ENCODE measurements around the gene RHEX. TPM values are rescaled to one million over a fixed set of nuclear protein-coding genes. Genes with fewer than 3 reads are reported as not detected.

Gene RHEX
- total RNA-seq, 1 experiment from 2014 or later = not detected

- no peak for DNase-seq (ENCODE audit: low spot score)
- Mint-ChIP-seq H3K9me3 (peaks cover 9% of the 10 kb centered on the region), H3K27me3 (ENCODE audit: low read depth) (no peaks in the 10 kb centered on the region), H3K4me3 (no peak overlapping the region), H3K36me3 (no peaks in the 10 kb centered on the region), H3K27ac (no peak overlapping the region), H3K4me1 (peaks cover 24% of the 10 kb centered on the region)
- TF ChIP-seq NR2C2 (CRISPR knock-in tag; IDR thresholded peaks at IDR 0.05) = no peak
- no peak for TF ChIP-seq EMX1 (CRISPR knock-in tag; IDR thresholded peaks at IDR 0.05)
- no peak for TF ChIP-seq ZNF532 (CRISPR knock-in tag; IDR thresholded peaks at IDR 0.05; ENCODE audit: borderline replicate concordance)
- no peak for TF ChIP-seq ZNF425 (CRISPR knock-in tag; conservative IDR thresholded peaks at IDR 0.05)
- TF ChIP-seq STAT6 (CRISPR knock-in tag; conservative IDR thresholded peaks at IDR 0.05; ENCODE audit: low read depth) = no peak
- TF ChIP-seq ARID4B (CRISPR knock-in tag; IDR thresholded peaks at IDR 0.05; ENCODE audit: borderline replicate concordance) = no peak
- TF ChIP-seq GTF2I (CRISPR knock-in tag; conservative IDR thresholded peaks at IDR 0.05) = no peak
- no peak for TF ChIP-seq ZNF232 (CRISPR knock-in tag; IDR thresholded peaks at IDR 0.05)
- no peak for TF ChIP-seq ATF6 (CRISPR knock-in tag; IDR thresholded peaks at IDR 0.05)
- TF ChIP-seq SMAD3 (CRISPR knock-in tag; IDR thresholded peaks at IDR 0.05; ENCODE audit: borderline replicate concordance) = no peak
- no peak for ATAC-seq
- ChIA-PET CTCF (interaction anchor here (0.7 to 1.6 kb wide), 3 partner anchors 53 to 69 kb away, joined by 5 to 7 read pairs (median 6); no protein-coding TSS in a partner anchor), POLR2A (no interaction called here)
Observed at GRCh38 chr1:206036663-206037455, 16.1 kb upstream of the RHEX start.

Measured in WTC11 (cell line).